CD4-positive, alpha-beta T cell treated with Interleukin-4 for 1 hour (primary cell): ENCODE data around the gene SPECC1L.
"Not testable (repeated sequence)": the region's sequence is repeated elsewhere in the genome, so short reads cannot be mapped to it uniquely, and the experiment has no call there.

Source experiments
- DNase-seq, 2 donors: peaks; one replicate each; pipeline ENCODE4 v3.0.0-alpha.2; 2020 to 2022

SPECC1L gene

DNA sequence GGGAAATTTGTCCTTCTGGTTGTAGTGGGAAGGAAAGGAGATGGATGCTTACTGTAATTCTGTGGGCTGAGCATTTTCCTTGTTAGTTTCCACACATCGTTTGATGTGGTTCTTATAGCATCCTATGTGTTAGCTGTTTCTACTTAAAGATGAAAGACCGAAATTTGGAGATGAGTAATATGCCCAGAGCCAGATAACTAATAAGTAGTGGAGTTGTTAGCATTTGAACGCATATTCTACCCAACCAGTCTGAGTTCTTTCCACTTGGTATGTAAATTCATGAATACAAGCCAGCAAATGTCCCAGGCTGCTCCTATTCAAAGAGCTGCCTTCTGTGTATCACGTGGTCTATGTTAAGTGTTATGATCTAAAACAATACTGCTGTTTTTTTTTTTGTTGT is 14.6 kb downstream of the SPECC1L start:
- peak in 1 of 2 donors; percentile 22 for DNase-seq

DNA sequence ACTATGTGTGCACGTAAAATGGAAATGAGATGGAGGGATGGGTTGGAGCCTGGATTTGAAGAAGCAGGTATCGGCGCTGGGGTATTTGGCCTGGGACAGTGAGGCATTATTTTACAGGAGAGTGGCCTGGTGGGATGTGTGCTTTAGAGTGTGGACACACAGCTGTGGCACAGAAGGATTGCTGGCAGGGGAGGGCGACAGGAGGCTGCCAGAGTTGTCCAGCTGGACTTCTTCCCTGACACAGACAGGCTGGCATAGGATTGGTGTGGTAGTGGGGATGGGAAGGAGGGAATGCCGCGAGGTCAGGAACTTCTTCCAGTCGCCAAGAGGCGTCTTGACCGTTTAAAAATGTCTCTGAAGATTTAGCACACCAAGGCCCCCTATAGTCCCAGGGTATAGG is 16.6 kb downstream of the SPECC1L start:
- not testable (repeated sequence) for DNase-seq

DNA sequence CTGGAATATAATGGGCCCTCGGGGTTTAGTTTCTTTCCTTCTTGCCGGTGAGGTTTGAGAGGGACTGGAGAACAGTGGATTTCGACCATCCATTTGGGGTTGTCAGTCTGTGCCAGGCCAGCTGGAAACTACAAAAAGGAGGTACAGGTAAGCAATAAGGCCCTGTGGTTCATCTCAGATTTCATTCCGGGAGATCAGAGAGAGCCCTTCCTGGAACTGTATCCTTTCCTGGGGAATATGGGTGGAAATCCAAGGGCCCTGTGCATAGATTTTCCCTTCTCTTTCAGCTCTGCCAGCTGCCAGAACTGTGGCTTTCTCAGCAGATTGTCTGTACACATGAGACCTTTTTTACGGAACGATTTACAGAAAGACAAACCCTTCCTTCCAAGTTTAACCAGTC is 17.2 kb downstream of the SPECC1L start:
- not testable (repeated sequence) for DNase-seq

DNA sequence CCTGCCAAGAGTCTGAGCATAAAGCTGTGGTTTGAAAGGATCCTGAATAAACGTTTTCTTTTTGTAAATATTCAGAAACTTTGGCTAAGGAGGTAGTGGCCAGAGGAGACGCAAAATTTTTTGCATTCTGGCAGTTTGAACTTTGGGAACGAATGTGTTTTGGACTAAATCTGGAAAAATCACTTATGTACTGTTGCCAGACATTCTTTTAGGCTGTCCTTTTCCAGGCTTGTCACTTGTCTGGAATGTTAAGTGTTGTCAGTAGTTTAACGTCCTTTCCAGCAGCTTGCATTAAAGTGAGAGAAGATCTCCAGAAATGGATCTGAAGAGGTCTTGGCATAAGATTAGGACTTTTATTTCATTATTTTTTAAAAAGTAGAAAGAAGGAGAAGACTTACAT is 18.5 kb downstream of the SPECC1L start:
- DNase-seq: no peak

DNA sequence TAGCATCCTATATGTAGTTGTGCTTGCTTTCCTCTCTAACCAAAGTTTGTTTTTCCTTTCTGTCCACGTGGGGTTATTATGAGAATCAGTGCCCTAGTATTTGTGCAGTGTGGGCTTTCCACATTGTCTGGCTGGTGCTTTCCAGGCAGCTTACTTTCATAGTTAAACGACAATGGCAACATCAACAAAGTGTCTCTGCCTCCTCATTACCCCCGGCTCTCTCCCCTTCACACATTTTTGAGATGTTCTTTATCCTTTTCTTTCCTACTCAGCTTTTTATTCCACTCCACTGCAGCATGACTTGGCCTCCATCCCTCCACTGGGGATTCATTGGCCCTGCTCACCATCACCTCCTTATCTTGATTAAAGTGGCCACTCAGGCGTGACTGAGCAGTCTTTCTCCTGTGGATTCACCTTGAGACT is 19.1 kb downstream of the SPECC1L start:
- no peak for DNase-seq

DNA sequence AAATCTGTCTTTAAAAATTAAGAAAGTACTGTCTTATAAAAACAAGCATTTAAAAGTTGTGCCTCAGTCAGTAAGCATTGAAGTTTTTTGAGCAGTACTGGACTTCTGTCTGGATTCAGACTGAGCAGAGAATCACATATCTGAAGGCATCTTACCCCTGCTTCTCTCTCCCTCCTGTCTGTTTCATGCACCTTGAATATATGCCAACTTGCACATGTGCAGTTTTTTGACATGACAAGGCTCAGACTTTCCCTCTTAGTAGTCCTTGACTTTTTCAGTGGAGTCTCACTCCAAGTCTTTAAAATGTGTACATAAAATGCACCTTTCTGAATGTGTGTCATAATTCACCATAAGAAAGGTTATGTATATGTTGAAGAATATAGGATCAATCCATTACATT is 19.8 kb downstream of the SPECC1L start:
- DNase-seq: no peak

DNA sequence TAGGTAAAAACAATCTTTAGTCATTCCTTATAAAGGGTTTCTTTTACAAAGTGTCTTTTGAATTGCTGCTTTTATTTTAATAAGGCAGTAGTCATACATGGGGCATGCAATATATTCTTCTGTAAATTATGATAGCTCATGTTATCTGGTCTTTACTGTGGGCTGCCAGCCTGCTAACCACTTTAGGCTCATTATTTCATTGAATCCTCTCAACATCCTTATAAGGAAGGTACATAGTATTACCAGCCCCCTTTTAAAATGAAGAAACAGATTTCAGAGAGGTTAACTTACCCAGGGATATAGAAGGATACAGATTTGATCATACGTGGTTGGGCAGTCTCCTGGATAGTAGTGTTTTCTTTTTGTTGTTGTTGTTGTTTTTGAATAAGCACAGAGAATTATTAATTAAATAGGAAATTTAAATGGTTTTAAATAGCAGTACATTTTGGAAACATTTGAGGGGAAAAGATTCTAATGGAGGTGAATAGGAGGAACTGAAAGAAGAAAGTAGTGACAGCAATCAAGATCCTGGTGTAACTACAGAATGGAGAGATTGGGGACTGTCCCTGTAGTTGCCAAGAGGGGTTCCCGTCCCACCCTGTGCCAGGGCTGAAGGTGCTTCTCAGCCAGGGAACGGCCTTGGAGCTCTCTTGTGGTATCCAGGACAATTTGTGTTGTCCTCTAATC is 21.0 kb downstream of the SPECC1L start:
- DNase-seq: no peak

DNA sequence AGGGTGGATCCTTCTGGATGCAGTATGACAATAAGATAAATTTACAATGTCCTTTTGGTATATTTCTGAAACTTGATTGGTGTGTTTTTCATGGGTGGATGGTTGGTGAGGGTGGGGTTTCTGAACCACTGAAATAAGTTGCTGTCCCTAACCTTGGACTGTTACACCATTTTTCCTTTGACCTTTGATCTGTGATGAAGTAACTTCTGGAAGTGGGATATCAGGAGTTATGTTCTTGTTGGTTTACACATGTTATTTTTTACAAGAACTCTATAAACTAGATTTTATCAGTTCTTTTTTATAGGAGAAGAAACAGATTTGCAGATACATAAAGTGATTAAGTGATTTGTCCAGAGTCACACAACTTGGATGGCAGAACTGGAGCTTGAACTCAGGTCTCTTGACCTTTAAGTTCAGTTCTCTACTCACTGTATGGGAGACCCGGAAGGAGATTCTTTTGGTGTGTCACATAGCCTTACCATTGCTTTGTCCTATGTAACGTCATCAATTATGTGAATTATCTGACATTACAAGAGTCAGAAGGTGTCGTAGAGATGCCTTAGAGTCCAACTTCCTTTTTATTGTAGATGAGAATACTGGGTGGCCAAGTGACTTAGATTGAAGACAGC is 21.7 kb downstream of the SPECC1L start:
- not testable (repeated sequence) for DNase-seq

DNA sequence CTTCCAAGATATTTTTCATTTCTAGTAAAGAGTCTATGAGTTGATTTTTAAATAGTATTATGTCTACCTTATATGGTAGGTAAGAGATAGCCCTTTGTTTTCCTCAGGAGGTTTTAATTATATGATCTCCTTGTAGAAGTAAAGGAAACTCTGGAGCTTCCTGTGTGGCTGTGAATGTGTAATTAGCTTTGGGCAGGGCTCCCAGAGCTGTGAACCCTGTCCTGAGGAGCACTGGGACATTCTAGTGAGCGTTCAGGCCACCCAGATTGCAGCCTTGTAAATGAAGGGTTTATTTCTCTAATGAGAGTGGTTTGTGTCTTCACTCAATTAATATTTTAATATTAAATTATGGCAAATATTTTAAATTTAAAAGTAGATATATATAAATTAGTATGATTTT is 24.3 kb downstream of the SPECC1L start:
- DNase-seq: not testable (repeated sequence)

DNA sequence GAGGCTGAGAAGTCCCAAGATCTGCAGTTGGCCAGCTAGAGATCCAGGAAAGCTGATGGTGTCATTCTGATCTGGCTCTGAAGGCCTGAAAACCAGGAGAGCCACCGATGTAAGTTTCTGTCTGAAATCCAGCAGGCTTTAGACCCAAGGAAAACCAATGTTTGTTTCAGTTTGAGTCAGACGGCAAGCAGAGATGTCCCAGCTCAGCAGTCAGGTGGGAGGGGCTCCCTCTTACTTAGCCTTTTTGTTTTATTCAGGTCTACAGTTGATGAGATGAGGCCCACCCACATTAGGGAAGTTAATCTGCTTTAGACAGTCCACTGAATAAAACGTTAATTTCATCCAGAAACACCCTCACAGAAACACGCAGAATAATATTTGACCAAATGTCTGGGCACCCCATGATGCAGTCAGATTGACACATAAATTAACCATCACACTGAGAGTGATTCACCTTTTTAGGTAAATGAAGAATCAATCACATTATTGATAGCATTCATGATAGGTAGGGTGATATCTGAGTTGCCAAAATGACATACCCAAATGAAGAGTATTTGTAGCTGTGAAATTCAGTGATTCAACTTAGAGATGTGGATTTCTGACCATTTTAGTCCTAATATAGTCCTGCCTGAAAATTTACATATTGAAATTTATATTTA is 28.0 kb downstream of the SPECC1L start:
- DNase-seq: not testable (repeated sequence)

DNA sequence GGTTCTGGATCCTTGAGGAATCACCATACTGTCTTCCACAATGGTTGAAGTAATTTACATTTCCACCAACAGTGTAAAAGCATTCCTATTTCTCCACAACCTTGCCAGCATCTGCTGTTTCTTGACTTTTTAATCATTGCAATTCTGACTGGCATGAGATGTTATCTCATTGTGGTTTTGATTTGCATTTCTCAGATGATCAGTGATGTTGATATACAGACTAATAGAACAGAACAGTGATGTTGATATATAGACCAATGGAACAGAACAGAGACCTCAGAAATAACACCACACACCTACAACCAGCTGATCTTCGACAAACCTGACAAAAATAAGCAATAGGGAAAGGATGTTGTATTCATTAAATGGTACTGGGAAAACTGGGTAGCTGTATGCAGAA is 29.9 kb downstream of the SPECC1L start:
- not testable (repeated sequence) for DNase-seq

DNA sequence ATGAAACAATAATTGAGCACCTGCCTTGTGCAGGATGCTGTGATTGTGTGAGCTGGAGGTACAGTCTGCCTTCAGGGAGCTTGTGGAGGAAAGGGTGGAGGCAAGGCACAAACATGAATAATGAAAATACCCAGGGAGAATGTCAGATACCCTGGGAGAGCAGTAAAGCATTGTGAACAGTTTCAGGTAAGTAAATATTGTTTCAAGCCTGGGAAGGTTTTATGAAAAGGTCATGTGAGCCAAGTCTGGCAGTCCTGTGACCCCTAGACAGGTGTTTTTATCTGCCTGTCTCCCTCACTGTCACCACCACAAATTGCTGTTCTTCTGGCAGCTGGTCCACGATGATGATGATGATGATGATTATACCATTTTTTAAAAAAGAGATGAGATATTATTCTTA is 32.0 kb downstream of the SPECC1L start:
- DNase-seq: no peak

DNA sequence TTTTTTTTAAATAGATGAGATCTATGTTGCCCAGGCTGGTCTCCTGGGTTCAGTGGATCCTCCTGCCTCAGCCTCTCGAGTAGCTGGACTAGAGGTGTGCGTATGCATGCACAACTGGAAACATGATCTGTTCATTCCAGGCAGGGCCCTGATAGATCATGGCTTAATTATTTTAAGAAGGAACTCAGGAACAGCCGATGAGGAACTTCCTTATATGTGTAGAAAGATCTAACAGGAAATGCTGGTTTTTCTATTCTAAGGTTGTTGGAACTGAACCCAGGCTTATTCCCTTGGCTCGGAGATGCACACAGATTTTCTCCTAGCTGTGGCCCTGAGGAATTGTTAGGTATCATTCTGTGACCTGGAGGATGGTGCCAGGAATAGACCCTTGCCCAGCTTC is 32.4 kb downstream of the SPECC1L start:
- DNase-seq: no peak

DNA sequence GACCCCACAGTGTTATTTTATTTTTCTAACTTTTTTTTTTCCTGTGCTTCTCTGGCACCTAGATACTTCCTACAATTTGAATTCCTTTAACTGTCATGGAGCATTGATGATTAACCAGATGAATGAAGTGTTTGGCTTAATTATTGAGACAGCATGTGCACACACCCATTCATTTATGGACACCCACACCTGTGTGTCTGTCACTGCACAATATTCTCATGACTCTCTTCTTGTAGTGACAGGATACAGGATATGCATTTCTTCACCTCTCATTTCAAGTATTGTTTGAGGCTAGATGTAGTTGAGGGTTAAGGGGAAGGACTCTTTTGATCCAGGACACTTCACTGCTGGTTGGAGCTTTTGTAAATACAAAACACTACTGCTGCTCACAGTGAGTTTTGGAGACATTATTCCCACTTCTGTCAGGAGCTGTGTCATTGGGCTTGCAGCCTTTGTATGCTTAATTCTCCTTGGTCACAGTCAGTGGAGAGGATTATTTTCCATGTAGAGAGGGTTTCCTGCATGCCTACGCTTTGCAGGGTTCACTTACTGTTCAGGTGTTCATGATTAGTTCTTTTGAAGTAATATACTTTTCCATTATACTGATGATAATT is 33.5 kb downstream of the SPECC1L start:
- DNase-seq: no peak

DNA sequence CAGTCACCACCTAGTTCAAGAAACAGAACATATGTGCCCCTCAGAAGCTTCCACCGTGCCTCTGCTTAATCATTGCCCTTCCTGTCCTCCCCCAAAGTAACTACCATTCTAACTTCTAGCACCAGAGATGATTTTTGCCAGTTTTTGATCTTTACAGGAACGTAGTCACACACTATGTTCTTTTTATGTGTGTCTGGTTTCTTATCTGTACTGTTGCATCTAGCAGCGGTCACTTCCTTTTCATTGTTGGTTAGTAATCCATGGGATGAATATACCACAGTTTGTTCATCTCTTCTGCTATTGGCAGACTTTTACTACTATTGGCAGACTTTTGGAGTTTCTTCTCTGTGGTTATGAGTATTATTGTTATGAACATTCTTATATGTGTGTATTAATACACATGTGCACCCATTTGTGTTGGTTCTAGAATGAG is 34.6 kb downstream of the SPECC1L start:
- peak in 1 of 2 donors; percentile 8 for DNase-seq

DNA sequence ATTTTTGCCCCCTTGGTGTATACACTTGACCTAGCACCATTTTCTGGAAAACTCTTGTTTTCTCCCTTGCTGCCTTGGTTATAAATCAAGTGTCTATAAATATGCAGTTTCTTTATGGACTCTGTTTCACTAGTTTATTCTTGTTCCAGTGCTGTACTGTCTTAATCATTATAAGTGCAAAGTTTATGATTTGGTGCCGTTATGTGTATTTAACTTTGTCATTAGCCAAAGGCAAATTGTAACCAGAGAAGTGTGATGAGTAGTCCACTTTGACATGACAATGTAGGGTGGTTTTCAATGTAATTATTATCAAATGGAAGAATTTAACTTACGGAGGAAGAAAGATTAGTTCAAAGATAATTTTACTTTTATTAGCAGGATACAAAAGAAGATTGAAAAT is 40.3 kb downstream of the SPECC1L start:
- DNase-seq: no peak

DNA sequence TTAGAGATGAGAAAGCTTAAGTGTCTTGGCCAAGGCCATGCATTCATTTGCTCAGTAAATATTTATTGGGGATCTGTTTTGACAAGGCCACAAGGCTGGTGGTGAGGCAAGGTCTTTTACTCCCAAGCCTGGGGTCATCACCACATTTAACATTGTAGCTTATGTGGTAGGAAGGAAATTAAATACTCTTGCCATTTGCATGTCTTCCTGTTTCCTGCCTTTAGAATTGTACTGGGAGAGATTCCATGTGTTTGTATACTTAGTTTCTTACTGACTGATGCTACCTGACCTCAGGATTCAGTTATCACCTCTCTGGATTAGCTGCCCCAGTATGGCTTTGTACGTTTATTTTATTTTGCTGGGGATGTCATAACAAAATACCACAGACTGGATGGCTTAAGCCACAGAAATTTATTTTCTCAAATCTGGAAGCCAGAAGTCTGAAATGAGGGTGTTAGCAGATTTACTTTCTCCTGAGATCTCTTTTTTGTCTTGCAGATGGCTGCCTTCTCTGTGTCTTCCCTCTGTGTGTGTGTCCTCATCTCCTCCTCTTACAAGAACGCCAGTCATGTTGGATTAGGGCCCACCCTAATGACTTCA is 44.8 kb downstream of the SPECC1L start:
- DNase-seq: no peak

DNA sequence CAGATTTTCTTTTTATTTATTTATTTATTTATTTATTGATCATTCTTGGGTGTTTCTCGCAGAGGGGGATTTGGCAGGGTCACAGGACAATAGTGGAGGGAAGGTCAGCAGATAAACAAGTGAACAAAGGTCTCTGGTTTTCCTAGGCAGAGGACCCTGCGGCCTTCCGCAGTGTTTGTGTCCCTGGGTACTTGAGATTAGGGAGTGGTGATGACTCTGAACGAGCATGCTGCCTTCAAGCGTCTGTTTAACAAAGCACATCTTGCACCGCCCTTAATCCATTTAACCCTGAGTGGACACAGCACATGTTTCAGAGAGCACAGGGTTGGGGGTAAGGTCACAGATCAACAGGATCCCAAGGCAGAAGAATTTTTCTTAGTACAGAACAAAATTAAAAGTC is 45.6 kb downstream of the SPECC1L start:
- DNase-seq: not testable (repeated sequence)

DNA sequence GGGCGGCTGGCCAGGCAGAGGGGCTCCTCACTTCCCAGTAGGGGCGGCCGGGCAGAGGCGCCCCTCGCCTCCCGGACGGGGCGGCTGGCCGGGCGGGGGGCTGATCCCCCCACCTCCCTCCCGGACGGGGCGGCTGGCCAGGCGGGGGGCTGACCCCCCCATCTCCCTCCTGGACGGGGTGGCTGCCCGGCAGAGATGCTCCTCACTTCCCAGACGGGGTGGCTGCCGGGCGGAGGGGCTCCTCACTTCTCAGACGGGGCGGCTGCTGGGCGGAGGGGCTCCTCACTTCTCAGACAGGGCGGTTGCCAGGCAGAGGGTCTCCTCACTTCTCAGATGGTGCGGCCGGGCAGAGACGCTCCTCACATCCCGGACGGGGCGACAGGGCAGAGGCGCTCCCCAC is 46.9 kb downstream of the SPECC1L start:
- DNase-seq: not testable (repeated sequence)

DNA sequence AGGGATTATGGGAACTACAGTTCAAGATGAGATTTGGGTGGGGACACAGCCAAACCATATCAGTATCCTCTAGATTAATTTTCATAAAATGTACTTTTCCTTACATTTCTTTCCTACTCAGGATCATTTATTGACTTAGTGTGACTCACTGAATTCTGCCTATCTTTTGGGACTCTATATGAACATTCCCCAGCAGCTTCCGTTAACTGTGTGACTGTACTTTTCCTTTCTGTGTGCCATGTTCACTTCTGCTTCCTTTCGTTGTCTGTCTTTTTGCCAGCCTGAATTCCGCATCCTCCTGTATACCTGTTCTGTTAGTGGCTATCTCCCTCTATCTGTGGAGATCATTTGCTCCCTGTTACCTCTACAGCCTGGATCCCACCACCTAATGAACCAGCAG is 48.8 kb downstream of the SPECC1L start:
- DNase-seq: no peak

DNA sequence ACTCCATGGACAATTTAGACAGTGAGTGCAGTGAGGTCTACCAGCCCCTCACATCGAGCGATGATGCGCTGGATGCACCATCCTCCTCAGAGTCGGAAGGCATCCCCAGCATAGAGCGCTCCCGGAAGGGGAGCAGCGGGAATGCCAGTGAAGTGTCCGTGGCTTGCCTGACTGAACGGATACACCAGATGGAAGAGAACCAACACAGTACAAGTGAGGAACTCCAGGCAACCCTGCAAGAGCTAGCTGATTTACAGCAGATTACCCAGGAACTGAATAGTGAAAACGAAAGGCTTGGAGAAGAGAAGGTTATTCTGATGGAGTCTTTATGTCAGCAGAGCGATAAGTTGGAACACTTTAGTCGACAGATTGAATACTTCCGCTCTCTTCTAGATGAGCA is 51.4 kb downstream of the SPECC1L start:
- no peak for DNase-seq

DNA sequence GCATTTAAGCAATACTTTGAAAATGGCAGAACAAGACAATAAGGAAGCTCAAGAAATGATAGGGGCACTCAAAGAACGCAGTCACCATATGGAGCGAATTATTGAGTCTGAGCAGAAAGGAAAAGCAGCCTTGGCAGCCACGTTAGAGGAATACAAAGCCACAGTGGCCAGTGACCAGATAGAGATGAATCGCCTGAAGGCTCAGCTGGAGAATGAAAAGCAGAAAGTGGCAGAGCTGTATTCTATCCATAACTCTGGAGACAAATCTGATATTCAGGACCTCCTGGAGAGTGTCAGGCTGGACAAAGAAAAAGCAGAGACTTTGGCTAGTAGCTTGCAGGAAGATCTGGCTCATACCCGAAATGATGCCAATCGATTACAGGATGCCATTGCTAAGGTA is 51.9 kb downstream of the SPECC1L start:
- DNase-seq: no peak

DNA sequence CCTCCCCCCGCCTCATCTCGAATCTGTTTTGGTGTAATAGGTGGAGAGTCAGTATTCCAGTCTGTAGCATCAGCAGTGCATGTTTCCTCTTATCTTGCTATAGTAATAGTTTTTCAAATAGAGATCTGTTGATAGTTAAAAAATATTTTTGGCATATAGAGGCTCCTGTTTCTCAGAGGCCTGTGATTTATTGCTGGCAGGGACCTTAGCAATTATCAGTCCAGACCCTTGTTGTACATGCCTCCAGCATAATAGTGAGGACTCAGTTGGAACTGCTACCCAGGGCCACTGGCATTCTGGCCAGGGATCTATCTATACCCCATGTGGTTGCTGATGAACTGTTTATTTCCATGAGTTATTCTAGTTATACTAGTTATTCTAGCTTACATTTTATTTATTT is 52.6 kb downstream of the SPECC1L start:
- no peak for DNase-seq
